ENCODE measurements around the gene COPS3.

COPS3 gene

DNA sequence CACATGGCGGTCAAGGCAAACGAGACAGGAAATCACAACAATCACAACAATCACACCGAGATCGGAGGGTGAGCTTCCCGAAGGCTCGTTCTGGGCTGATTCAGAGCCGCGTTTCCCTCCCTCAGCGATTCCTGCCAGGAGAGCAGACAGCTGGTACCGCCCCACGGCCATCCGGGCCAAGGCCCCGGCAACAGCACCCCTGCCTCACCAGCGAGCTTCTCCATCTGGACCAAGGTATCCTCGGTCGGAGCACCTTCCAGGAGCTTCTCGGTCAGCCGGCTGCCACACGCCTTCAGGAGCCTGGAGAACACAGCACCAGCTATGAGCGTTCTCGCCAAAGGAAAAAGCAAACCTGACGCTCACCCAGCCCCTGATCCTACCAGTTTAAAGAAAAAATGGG, 59.7 kb downstream of the COPS3 start:
- DNase-seq (ENCODE audit: low read depth in 1 of 2, low spot score in 1 of 2): no peak

DNA sequence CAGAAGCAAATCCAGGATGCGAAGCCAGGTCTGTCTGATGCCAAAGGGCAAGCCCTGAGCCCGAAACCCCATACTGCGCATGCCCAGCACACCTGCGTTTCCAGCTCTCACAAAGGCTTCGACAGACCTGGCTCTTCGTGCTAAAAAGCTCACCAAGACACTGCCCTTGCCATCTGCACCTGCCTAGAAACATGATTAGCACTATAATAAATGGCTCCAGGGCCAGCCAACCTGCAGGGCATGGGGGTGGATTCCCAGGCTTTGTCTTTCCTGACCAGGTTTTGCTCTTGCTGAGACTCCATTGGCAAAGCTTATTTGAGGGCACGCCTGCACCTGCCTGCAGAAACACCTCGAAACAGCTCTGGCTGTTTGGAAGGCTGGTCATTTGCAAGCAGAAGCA, 60.5 kb downstream of the COPS3 start:
- no peak for DNase-seq (ENCODE audit: low read depth in 1 of 2, low spot score in 1 of 2)

DNA sequence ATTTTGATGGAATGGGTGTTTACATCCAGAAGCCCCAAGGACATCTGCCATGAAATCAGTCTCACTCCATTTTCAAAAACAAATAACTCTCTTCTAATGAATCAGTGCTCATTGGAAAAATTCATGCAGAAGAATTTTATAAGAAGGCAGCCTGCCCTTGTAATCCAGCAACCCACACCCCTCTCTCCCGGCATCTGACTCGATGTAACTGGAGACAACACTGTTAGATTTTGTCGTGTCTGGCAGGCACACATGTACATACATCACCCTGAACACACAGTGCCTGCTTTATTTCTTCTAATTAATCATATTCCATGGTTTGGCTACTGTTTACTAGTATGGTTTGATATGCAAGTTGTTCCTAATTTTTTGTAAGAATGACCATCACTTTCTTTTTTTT, 63.1 kb downstream of the COPS3 start:
- DNase-seq (ENCODE audit: low read depth in 1 of 2, low spot score in 1 of 2): no peak

DNA sequence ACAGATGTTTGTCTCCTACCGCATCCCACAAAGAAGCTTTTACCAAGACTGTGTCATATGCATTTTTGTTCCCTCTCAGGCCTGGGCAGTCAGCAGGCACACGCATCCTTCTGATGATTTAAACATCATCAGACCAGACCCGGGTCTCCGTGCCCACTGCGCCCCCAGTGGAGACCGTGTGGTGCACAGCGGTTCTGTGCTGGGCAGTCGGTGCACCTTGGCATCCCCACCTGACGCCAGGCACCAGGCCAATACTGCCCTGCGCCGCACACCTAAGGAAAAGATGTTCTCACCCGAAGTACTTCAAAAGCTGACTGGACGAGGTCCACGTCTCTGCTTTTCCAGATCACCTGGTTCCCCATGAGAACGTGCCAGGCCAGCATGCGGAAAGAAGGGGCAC, 64.3 kb downstream of the COPS3 start:
- no peak for DNase-seq (ENCODE audit: low read depth in 1 of 2, low spot score in 1 of 2)

DNA sequence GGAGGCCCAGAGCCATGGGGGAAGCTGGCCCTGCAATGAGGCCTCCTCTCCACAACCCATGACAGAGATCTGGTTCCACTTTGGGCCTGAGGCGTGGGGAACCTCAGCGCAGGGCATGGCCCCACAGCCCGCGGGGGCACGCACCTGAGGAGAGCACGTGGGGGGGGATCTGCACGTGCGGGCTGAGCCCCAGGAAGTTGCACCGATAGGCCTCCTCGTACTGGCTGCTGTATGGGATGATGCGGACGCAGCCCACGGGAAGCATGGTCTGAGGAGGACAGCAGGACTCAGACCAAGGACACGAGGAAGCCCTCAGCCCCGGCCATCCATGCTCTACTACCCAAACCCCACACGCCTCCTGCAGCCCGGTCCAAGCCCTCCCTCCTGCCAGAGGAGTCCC, 64.8 kb downstream of the COPS3 start:
- no peak for DNase-seq (ENCODE audit: low read depth in 1 of 2, low spot score in 1 of 2)

DNA sequence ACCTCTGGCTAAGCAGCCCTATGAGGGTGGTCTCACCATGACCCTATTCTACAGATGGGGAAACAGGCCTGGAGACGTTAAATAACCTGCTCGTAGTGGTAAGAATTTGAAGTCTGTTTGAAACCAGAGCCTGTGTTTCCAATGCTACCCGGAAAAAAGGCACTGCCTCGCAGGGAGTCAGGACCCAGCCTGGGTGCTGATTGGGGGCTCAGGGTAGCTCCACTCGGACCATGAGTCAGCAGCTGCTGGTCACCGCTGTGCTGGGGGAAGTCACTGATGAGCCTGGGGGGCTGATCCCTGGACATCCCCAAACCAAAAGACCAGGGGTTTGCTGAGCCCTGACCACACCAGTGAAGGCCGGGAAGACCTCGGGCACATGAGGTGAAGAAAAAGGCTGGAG, 65.5 kb downstream of the COPS3 start:
- DNase-seq (ENCODE audit: low read depth in 1 of 2, low spot score in 1 of 2): no peak

DNA sequence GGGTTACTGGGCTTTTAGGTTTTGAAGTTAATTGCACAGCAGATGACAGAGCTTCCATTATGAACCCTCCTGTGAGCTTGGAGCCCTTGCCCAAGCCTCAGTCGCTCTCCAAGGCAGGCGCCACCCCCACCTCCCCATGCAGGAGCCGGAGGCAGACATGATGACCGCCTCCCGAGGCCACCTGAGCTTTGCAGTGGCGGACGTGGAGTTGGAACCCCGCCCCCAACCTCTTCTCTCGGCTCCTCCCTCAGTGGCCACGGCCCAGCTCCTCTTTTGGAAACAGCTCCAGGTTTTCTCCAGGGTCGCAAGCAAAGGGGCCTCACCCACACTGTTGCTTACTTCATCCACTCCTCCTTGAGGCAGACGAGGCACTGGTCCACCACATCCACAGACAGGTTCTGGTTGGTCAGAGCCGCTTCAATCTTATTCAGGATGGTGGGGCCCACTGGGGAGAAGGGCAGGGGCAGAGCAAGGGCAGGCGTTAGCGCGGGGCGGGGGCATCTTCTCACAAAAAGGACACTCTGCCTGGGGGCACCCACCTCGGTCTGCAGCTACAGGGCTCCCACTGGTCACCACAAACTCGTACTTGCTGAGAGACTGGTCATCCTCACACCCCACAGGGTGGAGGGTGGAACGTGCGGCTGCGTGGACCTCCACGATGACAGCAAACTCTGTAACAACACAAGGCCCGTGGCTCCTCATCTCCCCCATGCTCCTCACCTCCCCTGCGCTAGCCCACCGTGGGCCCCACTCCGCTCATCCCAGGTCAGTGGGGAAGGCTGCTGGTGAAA, 66.2 kb downstream of the COPS3 start:
- no peak for DNase-seq (ENCODE audit: low read depth in 1 of 2, low spot score in 1 of 2)

DNA sequence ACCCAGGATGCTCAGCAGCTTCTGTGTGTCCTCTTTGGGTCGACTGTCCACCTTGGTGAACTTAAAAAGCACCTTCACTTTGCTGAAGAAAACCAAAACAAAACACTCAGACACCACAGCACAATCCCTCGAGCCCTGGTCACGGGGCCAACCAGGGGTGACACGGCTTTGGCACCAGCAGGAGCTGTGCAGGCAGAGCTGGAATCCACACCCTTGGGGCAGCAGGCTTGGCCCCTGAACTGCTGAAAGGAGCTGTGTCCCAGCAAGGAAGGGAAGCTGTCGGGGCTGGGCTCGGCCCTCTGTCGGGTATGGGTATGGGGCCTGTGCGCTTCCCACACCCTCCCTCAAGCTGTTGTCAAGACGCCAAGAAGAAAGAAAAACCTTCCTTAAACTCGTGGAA, 67.3 kb downstream of the COPS3 start:
- no peak for DNase-seq (ENCODE audit: low read depth in 1 of 2, low spot score in 1 of 2)

DNA sequence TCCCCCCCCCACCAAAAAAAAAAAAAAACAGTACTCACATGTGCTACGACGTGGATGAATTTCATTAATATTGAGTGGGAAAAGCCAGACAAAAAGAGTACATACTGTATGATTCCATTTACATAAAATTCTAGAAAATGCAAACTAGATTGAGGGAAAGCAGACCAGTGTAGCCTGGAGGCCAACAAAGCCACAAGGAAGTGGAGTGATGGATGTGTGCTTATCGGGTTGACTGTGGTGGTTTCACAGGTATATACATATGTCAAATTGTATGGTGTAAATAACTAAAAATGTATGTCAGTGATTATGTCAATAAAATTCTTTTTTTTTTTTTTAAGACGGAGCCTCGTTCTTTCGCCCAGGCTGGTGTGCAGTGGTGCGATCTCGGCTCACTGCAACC, 73.0 kb downstream of the COPS3 start:
- DNase-seq (ENCODE audit: low read depth in 1 of 2, low spot score in 1 of 2): no peak

DNA sequence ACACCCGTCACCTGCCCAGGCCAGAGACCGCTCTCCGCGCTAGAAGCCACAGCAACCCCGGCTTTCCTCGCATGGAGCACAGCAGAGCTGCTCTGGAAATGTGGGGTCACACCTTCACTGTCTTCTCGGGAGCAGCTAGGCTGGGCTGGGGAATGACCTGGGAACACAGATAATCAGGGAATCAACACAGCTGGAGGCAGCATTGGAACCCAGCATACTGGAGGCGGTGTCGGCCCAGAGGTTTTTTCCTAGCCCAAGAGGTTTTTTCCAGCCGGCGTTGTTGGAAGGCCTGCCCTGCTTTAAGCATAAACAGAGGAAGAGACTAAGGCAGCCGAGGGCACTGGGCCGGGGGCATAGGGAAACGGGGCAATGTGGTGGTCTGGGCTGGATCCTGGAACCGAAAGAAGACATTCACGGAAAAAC, 74.1 kb downstream of the COPS3 start:
- no peak for DNase-seq (ENCODE audit: low read depth in 1 of 2, low spot score in 1 of 2)

DNA sequence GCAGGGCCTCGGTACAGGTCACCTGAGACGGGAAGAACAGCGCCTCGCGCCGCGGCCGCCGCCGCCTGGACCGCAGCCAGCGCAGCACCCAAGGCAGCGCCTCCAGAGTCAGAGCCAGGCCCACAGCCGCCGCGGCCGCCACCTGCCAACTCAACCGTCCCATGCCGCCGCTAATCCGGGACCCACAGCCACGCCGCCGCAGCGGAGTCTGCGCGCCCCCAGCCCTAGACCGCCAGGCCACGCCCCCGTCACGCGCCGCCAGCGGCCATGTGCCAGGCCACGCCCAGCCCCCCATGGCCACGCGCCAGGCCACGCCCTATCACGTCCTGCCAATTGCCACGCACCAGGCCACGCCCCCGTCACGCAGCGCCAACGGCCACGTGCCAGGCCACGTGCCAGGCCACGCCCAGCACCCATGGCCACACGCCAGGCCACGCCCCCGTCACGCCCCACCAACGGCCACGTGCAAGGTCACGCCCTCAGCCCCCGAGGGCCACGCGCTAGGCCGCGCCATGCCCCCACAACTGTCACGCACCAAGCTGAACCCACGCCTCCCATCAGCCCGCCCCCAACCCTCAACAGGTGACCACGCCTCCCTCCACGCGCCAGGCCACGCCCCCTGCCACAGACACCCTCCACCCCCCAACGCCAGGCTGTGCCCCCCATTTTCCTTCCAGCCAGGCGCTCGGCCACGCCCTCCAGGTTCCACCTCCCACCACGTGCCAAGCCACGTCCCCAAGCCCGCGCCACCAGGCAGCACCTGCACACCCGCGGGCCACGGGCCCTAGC, 74.7 kb downstream of the COPS3 start, which contains the start of gene PLD6:
Gene PLD6, minus strand, starts transcription at position 210 of the 789 bp plus-strand sequence. Its CDS starts 47 bp downstream, at position 163.
- peak; percentile 82 to 90 for DNase-seq (ENCODE audit: low read depth in 1 of 2, low spot score in 1 of 2)

DNA sequence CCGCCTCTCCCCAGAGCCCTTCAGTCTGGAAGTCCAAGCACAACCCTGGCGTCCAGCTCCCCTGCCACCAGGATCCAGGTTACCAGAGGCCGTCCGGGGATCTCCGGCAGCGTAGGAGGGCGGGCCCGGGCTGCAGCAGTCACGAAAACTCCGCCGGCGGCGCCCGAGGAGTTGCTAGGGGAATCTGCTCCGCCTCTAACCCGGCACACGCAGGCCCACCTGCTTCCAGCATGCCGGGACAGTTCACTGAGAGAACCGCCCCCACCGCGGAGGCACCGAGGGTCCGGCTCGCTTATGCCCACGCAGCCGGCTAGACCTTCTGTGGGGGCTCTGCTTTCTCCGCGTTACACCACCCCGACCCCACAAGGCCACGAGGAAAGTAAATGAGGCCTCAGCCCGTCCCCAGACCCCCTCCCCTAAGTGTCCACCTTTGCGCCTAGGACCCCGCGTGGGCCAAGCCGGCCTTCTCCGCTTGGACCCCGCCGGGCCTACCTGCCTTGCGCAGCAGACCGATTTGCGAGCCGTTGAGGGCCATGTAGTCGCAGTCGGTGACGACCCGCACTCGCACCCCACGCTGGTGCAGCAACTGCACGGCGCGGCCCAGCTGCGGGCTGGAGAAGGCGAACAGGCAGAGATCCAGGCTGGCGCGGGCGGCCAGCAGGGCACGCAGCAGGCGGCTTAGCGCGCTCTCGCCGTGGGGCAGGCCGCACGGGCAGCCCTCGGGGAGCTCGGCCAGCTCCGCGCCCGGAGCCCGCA, 75.5 kb downstream of the COPS3 start:
- DNase-seq (ENCODE audit: low read depth in 1 of 2, low spot score in 1 of 2): peak; percentile 35 to 49

DNA sequence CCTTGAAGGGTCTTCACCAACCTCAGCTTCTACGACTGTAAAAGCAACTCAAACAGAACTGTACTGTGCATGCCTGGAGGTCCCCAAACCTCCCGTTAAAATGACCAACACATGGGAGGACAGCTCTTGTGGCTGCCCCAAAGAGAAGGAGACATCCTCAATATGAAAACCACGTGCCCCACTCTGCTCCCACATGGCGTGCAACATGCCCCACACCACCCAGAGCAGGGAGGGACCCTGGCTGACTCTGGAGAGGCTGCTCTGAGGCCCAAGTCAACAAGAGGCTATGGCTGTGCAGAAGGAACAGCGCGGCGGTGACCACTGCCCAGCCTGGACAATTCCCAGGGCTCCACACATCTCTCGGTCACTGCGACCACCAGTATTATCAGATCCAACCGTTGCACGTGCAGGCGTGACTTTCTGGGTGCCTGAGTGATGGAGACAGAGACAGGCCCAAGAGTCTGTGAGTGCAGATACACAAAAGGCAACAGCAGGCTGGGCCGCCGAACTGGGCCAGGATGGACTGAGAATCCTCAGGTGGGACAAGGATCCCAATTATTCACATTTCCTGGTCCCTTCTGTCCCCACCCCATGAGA, 76.3 kb downstream of the COPS3 start:
- no peak for DNase-seq (ENCODE audit: low read depth in 1 of 2, low spot score in 1 of 2)

DNA sequence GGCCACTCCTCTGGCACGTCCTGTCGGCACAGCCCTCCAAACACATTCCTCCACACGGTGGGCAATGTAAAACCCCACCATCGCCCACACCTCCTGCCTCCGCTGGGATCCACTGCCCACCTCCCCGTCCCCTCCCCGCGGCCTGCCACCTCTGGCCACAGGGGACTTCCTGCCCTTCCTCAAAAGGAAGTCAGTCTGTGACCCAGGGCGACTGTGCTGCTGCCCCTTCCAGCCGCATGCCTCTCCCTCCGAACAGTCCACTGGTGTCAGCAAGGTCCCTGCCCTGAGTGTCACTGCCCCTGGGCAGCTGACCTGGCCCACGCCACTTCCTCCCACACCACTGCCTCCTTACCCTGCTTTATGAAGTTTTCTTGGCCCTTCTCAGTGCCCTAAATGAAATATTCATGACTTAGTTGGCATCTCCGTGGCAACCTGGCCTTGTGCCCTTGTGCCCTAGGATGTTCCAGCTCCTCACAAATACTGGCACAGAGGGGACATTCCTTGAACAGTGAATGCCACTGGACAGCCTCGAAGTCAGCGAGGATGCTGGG, 76.9 kb downstream of the COPS3 start:
- no peak for DNase-seq (ENCODE audit: low read depth in 1 of 2, low spot score in 1 of 2)

DNA sequence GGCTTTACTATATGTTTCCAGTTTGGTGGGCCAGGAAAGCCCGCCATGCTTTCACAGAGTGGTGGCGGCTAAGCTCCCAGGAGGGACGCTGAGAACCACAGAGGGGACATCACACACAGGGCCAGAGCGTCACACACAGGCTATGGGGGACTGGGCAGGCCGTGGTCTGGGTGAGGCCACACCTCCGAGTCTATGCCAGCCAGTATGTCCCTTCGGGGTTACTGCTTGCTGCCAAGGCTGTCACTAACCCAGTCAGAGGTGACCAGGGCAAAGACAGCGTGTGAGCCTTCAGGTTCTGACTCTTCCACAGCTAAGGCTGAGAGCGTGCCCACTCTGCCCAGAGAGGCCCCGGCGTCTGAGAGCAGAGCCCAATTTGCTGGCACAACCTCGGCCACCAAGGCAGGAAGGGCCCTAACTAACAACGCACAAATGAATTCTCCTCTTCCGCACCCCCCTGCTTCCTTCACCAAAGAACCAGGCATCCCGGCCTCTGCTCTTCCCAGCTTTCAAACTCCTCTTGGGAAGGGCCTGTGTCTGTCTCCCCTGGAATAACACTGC, 77.8 kb downstream of the COPS3 start:
- DNase-seq (ENCODE audit: low read depth in 1 of 2, low spot score in 1 of 2): no peak

DNA sequence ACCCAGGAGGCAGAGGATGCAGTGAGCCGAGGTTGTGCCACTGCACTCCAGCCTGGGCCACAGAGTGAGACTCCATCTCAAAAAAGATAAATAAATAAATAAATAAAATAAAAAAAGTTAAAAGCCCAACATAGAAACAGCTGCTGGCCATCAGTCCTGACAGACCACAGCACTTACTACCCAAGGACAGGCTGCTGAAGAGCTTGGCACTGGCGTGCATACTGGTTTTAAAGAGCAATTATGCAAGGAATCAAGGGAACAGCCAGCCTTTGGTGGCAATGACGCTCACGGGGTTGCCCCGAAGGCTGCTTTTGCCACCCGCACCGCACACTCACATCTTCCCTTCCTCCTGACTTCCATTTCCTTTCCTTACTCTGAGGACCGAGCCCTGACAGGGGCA, 79.1 kb downstream of the COPS3 start:
- no peak for DNase-seq (ENCODE audit: low read depth in 1 of 2, low spot score in 1 of 2)

DNA sequence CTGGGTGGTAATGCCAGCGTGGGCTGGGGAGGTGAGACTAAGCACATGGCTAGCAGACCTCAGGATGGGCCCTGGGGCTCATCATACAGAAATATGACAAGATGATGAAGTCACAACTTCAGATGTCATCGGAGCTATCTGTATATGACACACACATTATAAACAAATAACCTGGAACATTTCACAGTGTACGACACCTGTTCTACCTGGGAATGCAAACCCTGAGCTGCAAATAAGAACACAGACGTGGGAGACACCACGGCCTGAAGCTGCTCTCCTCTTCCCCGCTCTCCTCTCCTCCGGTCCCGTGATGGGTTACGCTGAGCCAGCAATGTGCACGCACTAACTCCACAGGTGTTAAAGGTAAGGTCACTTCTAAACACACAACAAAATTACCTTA, 79.8 kb downstream of the COPS3 start:
- DNase-seq (ENCODE audit: low read depth in 1 of 2, low spot score in 1 of 2): no peak

DNA sequence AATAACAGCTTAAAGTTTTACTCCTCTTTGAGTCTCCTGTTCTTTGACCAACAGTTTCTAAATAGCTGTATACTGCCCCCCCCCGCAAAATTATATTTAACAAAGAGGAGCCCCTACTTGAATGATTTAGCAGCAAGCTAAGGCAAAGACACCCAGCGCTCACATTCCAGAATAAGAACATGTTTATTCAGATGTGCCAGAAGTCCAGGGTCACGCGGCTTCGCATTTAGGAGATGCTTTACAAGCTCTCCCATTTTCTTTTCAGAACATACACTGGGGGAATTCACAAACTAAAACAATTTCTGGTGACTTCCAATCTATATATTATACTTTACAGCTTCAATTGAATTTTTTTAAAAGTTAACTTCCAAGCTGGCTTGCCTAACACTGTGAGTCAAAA, 80.2 kb downstream of the COPS3 start:
- no peak for DNase-seq (ENCODE audit: low read depth in 1 of 2, low spot score in 1 of 2)

DNA sequence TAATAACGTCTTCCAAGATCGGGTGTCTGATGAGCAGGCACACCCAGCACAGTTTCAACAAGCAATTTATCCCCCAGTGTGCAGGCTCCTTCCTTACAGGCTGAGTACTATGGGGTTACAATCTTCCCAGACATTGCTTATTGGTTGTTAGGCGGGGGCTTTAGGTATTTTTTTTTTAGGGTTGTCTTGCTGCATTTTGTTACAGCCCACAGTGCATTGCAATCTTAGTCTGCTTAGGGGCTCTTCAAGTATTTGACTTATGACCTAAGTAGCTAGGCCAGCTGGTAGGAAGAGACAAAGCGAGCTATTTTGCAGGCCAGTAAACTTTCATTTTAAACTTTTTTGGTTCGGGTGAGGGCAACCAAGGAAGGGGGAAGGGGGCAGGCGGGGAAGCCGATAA, 80.7 kb downstream of the COPS3 start:
- DNase-seq (ENCODE audit: low read depth in 1 of 2, low spot score in 1 of 2): no peak

DNA sequence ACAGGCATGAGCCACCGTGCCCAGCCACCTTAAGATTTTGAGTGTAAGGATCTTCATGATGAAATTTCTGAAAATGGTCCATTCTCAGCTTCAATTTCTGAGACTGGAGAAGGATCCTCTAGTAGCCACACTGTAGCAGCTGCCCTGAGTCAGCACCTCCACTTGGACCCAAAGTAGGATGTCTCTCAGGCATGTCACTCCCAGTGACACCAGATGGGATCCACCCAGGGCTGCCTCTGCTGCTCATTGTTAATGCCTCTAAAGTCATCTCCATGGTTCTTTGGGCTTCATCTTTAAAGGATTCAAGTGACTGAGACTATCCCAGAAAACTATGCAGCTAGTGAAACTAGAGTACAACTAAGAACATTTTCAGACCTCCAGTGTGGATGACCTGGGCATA, 82.8 kb downstream of the COPS3 start:
- DNase-seq (ENCODE audit: low read depth in 1 of 2, low spot score in 1 of 2): no peak

DNA sequence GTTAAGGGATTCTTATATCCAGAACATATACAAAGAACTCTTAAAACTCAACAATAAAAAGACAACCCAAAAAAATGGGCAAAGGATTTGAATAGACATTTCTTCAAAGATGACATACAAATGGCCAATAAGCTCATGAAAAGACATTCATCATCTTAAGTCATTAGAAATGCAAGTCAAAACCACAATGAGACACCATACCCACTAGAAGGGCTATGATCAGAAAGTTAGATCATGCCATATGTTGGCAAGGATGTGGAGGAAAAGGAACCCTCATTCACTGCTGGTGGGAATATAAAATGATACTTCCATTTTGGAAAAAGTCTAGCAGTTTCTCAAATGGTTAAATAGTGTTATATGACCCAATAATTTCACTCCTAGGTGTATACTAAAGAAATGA, 84.3 kb downstream of the COPS3 start:
- no peak for DNase-seq (ENCODE audit: low read depth in 1 of 2, low spot score in 1 of 2)

Data from activated T-helper 1 cell treated with anti-CD3 and anti-CD28 coated beads, Interleukin-2, amount 50 U/mL, for 16 hours (primary cell).